Measurements from ENCODE around the gene SESTD1. TPM values are rescaled to one million over a fixed set of nuclear protein-coding genes. Genes with fewer than 3 reads are reported as not detected.

The SESTD1 gene
- total RNA-seq, 1 experiment from 2014 or later = 208 TPM

- Histone ChIP-seq H3K4me2 (no peak overlapping the region), H3K79me2 (ENCODE audit: low read depth) (no peaks in the 10 kb centered on the region), H3K4me3 (no peak overlapping the region), H3K9me2 (ENCODE audit: insufficient read depth) (no peaks in the 10 kb centered on the region), H3K27ac (no peak overlapping the region), H4K20me1 (ENCODE audit: insufficient read depth) (no peaks in the 10 kb centered on the region), H3K27me3 (ENCODE audit: insufficient read depth, low read depth) (no peaks in the 10 kb centered on the region), H3K9me3 (ENCODE audit: insufficient read depth, low read depth) (peaks cover 3% of the 10 kb centered on the region), H3F3A (ENCODE audit: insufficient read depth, low read depth) (peaks cover 24% of the 10 kb centered on the region), H3K36me3 (ENCODE audit: low read depth) (no peaks in the 10 kb centered on the region), H3K4me1 (replicated peaks; ENCODE audit: insufficient read depth) (peaks cover 61% of the 10 kb centered on the region), H2AFZ (peak overlapping the region; percentile 34; the same call in 1 of the 2 replicates)
- POLR2A ChIA-PET (ENCODE audit: unreplicated experiment) = interaction anchor here (0.6 kb wide), 1 partner anchor 34 kb away, joined by 4 read pairs; no protein-coding TSS in a partner anchor
- BruUV-seq (replicated peaks) = no TSS peak
- no peak for TF ChIP-seq EZH2 (IDR thresholded peaks at IDR 0.05; ENCODE audit: low read depth)
- TF ChIP-seq CTCF (conservative IDR thresholded peaks at IDR 0.05) = no peak
- intact Hi-C loops (cut with micrococcal nuclease; ENCODE audit: unreplicated experiment) = no loop called here
- CTCF ChIA-PET = no interaction called here
- DNase-seq = no peak
Measured at GRCh38 chr2:179274749-179275148, 10.1 kb upstream of the SESTD1 start.

GRCh38 chr2:179273461-179273962 lies 8.9 kb upstream of the SESTD1 start:
- no peaks in the 10 kb centered on the region for H3K27me3 ChIP-seq (ENCODE audit: insufficient read depth, low read depth)
- no TSS peak for BruUV-seq (replicated peaks)
- H3F3A ChIP-seq (ENCODE audit: insufficient read depth, low read depth) = peaks cover 30% of the 10 kb centered on the region
- no peaks in the 10 kb centered on the region for H3K9me2 ChIP-seq (ENCODE audit: insufficient read depth)
- no peak for TF ChIP-seq CTCF (conservative IDR thresholded peaks at IDR 0.05)
- no peak for TF ChIP-seq EZH2 (IDR thresholded peaks at IDR 0.05; ENCODE audit: low read depth)
- H3K9me3 ChIP-seq (ENCODE audit: insufficient read depth, low read depth) = peaks cover 3% of the 10 kb centered on the region
- H4K20me1 ChIP-seq (ENCODE audit: insufficient read depth) = no peaks in the 10 kb centered on the region
- ChIA-PET CTCF (no interaction called here), POLR2A (ENCODE audit: unreplicated experiment) (interaction anchor here (0.5 kb wide), 1 partner anchor 438 kb away, joined by 3 read pairs; no protein-coding TSS in a partner anchor)
- H3K27ac ChIP-seq = peak overlapping the region; percentile 88
- intact Hi-C loops (cut with micrococcal nuclease; ENCODE audit: unreplicated experiment) = no loop called here
- peak overlapping the region; percentile 65 for H3K4me2 ChIP-seq
- no peak for DNase-seq
- H3K4me1 ChIP-seq (replicated peaks; ENCODE audit: insufficient read depth) = peaks cover 73% of the 10 kb centered on the region
- no peaks in the 10 kb centered on the region for H3K36me3 ChIP-seq (ENCODE audit: low read depth)
- H3K4me3 ChIP-seq = no peak overlapping the region
- H3K79me2 ChIP-seq (ENCODE audit: low read depth) = no peaks in the 10 kb centered on the region
- no peak overlapping the region for H2AFZ ChIP-seq

- DNase-seq = peak; percentile 51 to 94
- CTCF ChIA-PET = interaction anchor here (0.8 kb wide), 4 partner anchors 10 to 511 kb away, joined by 4 to 5 read pairs (median 4); no protein-coding TSS in a partner anchor
- intact Hi-C loops (cut with micrococcal nuclease; ENCODE audit: unreplicated experiment) = no loop called here
- Histone ChIP-seq H3K36me3 (ENCODE audit: low read depth) (no peaks in the 10 kb centered on the region), H3K79me2 (ENCODE audit: low read depth) (no peaks in the 10 kb centered on the region), H3K4me3 (peak overlapping the region; percentile 21; the same call in 1 of the 2 replicates), H4K20me1 (ENCODE audit: insufficient read depth) (no peaks in the 10 kb centered on the region), H3K27me3 (ENCODE audit: insufficient read depth, low read depth) (no peaks in the 10 kb centered on the region), H3K9me3 (ENCODE audit: insufficient read depth, low read depth) (peaks cover 3% of the 10 kb centered on the region), H3K4me2 (peak overlapping the region; percentile 65), H2AFZ (peak overlapping the region; percentile 42), H3K27ac (peak overlapping the region; percentile 88), H3F3A (ENCODE audit: insufficient read depth, low read depth) (peaks cover 39% of the 10 kb centered on the region), H3K9me2 (ENCODE audit: insufficient read depth) (no peaks in the 10 kb centered on the region), H3K4me1 (replicated peaks; ENCODE audit: insufficient read depth) (peaks cover 83% of the 10 kb centered on the region)
- POLR2A ChIA-PET (ENCODE audit: unreplicated experiment) = interaction anchor here (0.5 to 0.7 kb wide), 7 partner anchors 8 to 1745 kb away, joined by 3 to 12 read pairs (median 5); no protein-coding TSS in a partner anchor
- no TSS peak for BruUV-seq (replicated peaks)
- no peak for TF ChIP-seq EZH2 (IDR thresholded peaks at IDR 0.05; ENCODE audit: low read depth)
- no peak for TF ChIP-seq CTCF (conservative IDR thresholded peaks at IDR 0.05)
Measured at GRCh38 chr2:179272406-179273192, 8.0 kb upstream of the SESTD1 start.
